GM20431 (cell line): Measurements from ENCODE around the gene CD99L2.
"Not testable (repeated sequence)": the region's sequence is repeated elsewhere in the genome, so short reads cannot be mapped to it uniquely, and the experiment has no call there.

Experiments used
- in situ Hi-C: fragments of 300-500 bp; cut with MseI, MboI; formaldehyde crosslinking; loops from one replicate; pipeline ENCODE4 v1.15.0; 2020; ENCODE audit warnings: low sequenced_read_pairs; ENCODE audit not compliant: unreplicated experiment

The CD99L2 gene

DNA sequence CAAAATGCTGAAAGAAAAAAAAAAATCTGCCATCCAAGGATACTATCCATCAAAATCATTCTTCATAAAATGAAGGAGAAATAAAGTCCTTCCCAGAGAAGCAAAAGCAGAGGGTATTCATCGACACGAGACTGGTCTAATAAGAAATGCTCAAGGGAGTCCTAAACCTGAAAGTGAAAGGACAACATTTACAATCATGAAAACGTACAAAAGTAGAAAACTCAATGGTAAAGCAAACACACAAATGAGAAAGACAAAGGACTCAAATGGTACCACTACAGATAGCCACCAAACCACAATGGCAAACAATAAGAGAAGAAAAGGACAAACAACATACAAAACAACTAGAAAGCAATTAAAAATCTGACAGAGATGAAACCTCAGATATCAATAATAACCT lies 41.0 kb downstream of the CD99L2 start:
- in situ Hi-C loops, result no loop called here

DNA sequence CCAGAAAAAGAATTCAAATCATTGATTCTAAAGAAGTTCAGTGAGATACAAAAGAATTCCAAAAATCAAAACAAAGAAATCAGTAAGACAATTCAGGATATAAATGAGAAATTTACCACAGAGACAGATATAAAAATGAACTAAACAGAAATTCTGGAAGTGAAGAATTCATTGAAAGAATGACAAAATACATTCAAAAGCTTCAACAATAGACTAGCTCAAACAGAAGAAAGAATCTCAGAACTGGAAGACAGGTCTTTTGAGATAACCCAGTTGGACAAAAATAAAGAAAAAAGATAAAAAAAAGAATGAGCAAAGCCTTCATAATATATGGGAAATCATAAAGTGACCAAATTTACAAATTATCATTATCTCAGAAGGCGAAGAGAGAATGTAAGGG lies 41.7 kb downstream of the CD99L2 start:
- in situ Hi-C loops, result no loop called here

DNA sequence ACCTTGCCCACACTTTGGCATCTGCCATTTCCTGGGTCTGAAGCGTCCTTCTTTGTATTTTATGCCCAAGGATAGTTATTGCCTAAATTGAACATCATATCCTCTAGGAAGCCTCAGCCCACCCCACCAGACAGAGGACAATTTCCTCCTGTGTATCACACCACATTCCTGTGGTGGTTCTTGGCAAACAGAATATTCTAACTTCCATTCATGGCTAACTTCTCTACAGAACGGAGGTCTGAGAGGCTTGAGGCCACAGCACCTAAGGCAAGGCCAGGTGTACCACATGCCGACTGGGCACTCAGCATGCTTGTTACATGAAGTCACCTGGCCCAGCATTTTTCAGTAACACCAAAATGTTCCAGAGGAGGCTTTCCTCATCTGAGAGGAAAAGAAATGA lies 42.4 kb downstream of the CD99L2 start:
- in situ Hi-C loops, result no loop called here

DNA sequence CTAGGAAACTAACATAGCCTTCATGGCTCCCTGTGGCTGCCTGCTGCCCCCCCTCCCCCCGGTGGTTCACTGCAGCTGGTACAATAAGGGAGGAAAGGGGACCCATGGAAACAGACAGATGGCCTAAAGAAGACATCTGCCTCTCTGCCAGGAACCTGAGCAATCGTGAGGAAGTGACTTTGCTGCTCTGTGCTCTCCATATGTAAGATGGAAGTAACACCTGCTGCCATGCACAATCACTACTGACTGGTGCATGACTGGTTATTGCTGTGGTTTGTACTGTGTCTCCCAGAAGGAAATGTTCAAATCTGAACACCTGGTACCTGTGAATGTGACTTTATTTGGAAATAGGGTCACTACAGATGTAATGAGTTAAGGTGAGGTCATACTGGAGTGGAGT lies 43.6 kb downstream of the CD99L2 start:
- in situ Hi-C loops, result no loop called here

DNA sequence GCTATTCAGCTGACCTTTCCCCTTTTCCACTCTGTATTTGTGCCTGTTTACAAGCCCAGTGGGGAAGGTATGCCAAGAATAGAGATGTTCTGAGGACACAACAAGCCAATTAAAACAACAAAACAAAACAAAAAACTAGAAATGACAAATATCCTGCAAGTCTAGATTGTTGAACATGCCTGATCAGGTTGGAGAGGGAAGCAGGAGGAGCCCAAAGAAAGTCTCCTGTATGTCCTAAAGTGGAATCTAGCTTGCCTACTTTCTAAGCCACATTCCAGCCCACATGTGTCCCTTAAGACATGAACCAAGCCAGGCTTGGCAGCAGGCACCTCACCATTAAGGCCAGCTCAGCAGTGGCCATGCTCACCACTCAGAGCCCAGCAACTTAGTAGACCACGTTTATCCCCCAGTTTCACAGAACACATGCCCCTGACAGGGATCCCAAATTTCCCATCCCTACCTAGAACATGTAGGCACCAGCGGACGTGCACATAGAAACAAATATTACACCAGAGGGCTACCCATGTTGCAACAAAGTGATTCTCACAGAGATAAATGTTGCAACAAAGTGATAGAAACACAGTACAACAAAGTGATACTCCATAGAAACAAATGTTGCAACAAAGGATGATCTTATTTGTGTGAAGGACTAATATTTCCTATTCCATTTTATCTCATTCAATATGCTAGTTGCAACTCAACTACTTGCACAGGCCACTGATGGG lies 48.3 kb downstream of the CD99L2 start:
- in situ Hi-C loops, result no loop called here

DNA sequence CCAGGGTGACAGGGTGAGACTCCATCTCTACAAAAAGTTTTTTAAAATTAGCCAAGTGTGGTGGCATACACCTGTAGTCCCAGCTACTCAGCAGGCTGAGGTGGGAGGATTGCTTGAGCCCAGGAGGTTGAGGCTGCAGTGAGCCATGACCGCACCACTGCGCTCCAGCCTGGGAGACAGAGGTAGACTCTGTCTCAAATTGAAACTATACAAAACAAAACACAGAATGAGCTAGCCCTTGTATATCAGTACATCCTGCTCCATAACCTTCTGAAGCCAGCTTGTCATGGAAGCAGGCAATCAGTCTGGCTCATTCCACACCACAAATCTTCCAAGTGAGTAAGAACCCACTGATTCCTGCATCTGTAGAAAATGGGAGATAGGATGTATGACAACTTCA lies 49.0 kb downstream of the CD99L2 start:
- in situ Hi-C loops, result no loop called here

DNA sequence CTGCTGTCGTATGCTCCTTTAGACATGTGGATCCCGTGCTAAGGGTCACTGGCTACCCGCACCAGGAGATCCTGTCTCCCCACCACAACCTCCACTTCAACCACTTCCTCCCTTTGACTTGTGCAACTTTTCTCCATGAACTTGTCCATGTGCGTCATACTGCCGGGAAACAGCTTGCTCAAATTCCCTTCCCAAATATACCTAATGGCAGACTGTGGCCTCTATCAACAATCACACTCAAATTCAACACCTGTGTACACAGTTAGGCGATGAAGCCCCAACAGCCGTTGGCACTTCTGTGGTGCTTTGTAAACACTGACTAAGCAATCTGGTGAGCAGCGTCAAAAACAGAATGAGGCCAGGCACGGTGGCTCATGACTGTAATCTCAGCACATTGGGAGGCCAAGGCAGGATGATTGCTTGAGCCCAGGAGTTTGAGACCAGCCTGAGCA lies 49.5 kb downstream of the CD99L2 start:
- in situ Hi-C loops, result no loop called here

DNA sequence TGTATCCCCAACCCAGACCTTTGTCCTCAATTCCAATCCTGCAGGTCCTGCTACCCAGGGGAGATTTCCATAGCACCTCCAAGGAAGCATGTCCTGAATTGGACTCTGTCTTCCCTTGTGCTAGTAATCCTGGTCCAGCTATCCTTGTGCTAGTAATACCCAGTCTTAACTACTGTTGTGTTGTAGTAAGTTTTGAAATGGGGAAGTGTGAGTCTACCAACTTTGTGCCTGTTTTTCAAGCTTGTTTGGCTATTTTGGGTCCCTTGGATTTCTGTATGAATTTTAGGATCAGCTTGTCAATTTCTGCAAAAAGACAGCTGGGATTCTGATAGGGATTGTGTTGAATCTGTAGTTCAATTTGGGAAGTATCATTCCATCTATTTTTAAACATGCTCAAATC lies 51.4 kb downstream of the CD99L2 start:
- in situ Hi-C loops, result no loop called here

DNA sequence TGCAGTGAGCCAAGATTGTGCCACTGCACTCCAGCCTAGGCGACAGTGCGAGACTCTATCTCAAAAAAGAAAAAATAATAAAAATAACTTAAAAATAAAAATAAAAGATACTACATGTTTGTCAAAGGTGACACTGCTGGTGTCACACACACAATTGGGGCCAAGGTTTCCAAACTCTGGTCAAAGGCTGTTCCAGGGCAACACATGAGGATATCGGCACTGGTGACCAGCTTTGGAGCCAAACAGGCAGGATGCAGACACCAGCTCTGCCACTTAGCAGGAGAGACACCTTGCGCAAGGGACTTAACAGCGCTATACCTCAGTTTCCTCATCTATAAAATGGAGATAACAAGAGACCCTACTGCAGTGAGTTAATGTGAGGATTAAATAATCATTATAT lies 52.3 kb downstream of the CD99L2 start:
- in situ Hi-C loops, result no loop called here

DNA sequence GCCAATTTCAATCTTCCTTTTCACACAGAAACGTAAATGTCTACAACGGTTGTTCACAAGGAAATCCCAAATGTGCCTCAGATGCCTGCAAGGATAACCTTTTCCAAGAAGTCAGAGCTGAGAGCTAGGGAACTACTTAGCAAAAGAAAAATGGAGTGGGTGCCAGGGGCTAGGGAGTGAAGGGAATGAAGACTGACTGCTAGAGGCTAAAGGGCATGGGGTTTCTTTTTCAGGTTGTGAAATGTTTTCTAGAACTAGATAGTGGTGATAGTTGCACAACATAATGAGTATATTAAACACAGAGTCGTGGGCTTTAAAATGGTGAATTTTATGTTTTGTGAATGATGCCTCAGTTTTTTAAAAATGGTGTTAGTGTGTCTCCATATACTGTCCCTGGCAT lies 53.4 kb downstream of the CD99L2 start:
- in situ Hi-C loops, result no loop called here

DNA sequence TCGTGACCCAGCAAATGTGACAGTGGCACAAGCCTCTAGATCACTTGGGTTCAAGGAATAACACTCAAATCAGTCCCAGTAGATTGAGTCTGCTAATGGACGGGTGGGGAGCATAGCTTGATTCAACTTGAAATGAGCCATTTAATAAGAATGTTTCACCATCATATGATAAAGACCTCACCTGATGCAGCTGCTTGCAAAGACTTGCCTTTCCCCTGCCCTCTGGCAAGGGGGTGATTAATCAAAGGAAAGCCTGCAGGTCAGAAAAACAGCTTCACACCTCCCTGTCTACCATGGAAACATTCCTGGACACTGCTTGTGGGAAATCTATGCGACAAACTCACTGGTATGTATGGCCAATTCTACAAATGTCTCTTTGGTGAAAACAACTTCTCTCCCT lies 54.5 kb downstream of the CD99L2 start:
- in situ Hi-C loops, result no loop called here

DNA sequence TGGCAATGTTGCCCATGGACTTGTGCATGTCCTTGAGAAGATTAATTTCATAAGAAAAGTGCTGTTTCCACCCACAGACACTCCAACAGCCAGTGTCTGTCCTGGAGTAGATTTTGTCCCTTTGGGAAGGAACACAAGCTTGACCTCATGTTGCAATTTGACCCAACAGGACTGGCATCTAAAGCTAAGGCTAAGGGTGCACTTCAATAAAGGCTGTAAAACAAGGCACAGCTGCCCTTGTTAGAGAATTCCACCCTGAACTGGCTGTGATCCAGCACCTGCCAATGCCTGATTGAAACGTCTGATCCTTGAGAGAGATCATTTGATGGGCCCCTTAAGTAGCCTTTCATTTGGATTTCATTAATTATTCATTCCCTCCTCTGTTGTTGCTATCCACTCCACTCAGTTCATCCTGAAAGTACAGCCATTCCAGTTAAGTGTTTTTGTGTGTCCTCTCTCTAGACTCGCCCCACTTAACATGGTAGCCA lies 56.2 kb downstream of the CD99L2 start:
- in situ Hi-C loops, result no loop called here

DNA sequence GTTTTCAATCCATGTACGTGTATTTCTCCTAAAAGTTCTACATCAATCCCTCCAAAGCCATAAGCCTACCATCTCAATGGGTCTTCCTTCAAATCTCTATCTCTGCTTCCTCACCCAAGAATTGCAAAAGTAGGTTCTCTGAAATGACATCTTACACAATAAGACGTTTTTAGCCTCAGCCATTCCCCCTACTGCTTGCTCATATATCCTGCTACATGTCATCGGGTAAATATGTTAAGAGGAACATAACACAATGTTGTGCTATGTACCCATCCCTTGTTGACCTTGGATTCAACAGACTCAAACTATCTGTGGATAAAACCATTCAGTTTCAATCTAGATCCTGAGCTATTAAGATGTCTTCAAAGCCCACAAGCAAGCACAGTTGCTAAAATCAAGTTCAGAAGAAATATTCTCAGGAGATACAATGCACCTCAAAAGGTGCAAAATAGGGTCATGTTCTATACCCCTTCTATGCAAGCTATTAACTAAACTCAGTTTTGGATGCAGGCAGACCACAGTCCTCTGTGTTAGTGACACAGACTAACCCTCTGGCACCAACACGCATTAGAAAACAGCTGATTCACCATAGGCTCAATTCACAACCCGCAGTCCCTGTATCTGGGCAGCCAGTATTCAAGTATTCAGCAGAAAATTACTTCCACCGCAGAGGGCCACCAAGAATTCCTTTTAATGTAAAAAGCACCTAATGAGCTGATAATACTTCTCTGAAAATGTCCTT lies 56.8 kb downstream of the CD99L2 start:
- in situ Hi-C loops, result no loop called here

DNA sequence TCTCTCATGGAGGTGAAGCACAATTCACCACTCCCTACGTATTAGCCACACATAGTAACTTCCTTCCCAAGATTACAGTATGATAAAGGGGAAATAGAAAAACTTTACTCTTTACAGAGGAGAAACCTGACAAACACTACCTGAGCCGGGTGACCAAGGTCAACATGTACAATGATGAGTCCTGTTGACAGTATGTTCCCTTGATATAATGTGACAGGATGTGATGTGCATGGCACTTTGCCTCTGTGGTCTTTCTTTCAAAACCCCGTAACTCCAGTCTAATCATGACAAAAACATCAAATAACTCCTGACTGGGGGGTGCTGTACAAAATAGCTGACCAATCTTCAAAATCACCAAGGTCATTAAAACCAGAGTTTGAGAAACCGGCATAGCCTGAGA lies 60.6 kb downstream of the CD99L2 start:
- in situ Hi-C loops, result no loop called here

DNA sequence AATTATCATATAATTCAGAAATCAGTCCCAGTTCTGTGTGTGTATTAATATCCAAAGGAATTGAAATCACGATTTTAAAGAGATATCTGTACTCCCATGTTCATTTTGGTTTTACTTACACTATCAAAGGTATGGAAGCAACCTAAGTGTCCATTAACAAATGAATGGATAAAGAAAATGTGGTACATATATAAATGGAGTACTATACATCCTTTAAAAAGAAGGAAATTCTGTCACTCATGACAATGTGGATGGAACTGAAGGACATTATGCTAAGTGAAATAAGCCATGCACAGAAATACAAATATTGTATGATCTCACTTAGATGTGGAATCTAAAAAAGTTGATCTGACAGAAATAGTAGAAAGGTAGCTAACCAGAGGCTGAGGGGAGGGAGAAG lies 63.8 kb downstream of the CD99L2 start:
- in situ Hi-C loops, result no loop called here

DNA sequence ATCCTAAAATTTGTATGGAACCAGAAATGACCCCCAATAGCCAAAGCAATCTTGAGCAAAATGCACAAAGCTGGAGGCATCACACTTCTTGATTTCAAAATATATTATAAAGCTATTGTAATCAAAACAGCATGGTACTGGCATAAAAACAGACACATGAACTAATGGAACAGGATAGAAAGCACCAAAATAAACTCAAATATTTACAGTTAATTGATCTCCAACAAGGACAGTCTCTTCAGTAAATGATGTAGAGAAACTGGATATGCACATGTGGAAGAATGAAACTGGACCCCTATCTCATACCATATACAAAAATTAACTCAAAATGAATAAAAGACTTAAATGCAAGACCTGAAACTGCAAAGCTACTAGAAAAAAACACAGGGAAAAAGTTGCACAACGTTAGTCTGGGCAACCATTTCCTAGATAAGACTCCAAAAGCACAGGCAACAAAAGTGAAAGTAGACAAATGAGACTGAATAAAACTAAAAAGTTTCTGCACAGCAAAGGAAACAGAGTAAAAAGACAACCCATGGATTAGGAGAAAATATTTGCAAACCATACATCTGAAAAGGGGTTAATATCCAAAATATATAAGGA lies 64.9 kb downstream of the CD99L2 start:
- in situ Hi-C loops, result no loop called here

DNA sequence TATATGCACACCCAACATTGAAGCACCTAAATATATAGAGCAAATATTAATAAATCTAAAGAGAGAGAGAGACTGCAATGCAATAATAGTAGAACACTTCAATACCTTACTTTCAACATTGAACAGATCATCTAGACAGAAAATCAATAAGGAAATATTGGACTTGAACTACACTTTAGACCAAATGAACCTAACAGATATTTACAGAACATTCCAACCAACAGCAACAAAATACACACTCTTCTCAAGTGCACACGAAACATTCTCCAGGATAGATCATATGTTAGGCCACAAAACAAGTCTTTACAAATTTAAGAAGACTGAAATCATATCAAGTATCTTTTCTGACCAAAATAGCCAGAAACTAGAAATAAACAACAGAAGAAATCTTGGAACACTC lies 66.6 kb downstream of the CD99L2 start:
- in situ Hi-C loops, result no loop called here

DNA sequence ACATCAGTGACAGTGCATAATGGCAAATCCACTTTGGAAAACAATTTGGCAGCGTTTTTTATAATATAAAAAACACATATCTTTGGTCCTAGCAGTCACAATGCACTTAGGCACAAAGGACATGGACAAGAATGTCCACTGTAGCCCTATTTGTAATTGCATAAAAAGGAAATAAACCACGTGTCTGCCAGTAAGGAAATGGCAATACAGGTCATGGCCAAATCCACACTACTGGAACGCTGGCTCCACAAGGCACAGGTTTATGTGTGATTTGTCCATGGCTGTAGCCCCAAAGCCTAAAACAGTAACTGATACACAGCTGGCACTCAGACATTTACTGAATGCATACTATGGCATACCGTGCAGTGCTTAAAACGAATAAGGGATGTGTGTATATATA lies 69.7 kb downstream of the CD99L2 start:
- in situ Hi-C loops, result no loop called here

DNA sequence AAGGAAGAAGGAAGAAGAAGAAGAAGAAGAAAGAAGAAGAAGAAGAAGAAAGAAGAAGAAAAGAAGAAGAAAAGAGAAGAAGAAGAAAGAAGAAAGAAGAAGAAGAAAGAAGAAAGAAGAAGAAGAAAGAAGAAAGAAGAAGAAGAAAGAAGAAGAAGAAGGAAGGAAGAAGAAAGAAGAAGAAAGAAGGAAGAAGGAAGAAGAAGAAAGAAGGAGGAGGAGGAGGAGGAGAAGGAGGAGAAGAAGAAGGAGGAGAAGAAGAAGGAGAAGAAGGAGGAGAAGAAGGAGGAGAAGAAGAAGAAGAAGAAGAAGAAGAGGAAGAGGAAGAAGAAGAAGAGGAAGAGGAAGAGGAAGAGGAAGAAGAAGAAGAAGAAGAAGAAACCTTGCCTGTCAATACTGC lies 74.1 kb downstream of the CD99L2 start:
- in situ Hi-C loops, result not testable (repeated sequence)

DNA sequence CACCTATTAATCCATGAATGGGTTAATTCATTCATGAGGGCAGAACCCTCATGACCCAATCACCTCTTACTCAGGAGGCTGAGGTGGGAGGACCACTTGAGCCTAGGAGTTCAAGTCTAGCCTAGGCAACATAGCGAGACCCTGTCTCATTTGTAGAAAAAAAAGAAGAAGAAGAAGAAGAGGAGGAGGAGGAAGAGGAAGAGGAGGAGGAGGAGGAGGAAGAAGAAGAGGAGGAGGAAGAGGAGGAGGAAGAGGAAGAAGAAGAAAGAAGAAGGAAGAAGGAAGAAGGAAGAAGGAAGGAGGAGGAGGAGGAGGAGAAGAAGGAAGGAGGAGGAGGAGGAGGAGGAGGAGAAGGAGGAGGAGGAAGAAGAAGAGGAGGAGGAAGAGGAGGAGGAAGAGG lies 74.6 kb downstream of the CD99L2 start:
- in situ Hi-C loops, result not testable (repeated sequence)

DNA sequence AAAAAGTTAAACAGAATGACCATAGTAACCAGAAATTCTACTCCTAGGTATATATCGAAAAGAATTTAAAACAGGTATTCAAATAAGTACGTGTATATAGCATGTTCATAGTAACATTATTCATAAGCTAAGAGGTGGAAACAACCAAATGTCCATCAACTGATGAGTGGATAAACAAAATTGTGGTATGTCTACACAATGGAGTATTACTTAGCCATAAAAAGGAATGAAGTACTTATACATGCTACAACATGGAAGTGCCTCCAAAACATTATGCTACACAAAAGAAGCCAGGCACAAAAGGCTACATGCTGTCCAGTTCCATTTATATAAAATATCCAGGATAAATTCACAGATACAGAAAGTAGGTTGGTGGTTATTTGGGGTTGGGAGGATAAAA lies 76.5 kb downstream of the CD99L2 start:
- in situ Hi-C loops, result no loop called here
